ENCODE results near the gene TBC1D21.
A peak's percentile ranks its signal among the peaks of the same experiment; 100 is the strongest.

Gene TBC1D21

GRCh38 chr15:73908030-73908821 is 34.9 kb downstream of the TBC1D21 start:
- TF ChIP-seq CTCF (IDR thresholded peaks at IDR 0.05), result peak; percentile 95

GRCh38 chr15:73908822-73909122 is 35.4 kb downstream of the TBC1D21 start:
- no peak for TF ChIP-seq CTCF (IDR thresholded peaks at IDR 0.05)

GRCh38 chr15:73909651-73910050 is 36.3 kb downstream of the TBC1D21 start:
- TF ChIP-seq CTCF (IDR thresholded peaks at IDR 0.05), result no peak

GRCh38 chr15:73910522-73911303 is 37.3 kb downstream of the TBC1D21 start:
- no peak for TF ChIP-seq CTCF (IDR thresholded peaks at IDR 0.05)

- TF ChIP-seq CTCF (IDR thresholded peaks at IDR 0.05), result no peak
Observed at GRCh38 chr15:73912030-73912596, 38.7 kb downstream of the TBC1D21 start.

- TF ChIP-seq CTCF (IDR thresholded peaks at IDR 0.05), result no peak
Observed at GRCh38 chr15:73914145-73914544, 40.8 kb downstream of the TBC1D21 start.

- no peak for TF ChIP-seq CTCF (IDR thresholded peaks at IDR 0.05)
Observed at GRCh38 chr15:73915082-73915481, 41.7 kb downstream of the TBC1D21 start.

Measured in LNCAP (cell line).